Activated CD8-positive, alpha-beta memory T cell treated with anti-CD3 and anti-CD28 coated beads for 4 hours (primary cell): Measurements from ENCODE around the gene CHST3.
A peak's percentile ranks its signal among the peaks of the same experiment; 100 is the strongest.
"Not testable (repeated sequence)": the region's sequence is repeated elsewhere in the genome, so short reads cannot be mapped to it uniquely, and the experiment has no call there.

Source experiments
- DNase-seq, 2 donors: peaks; one replicate each; pipeline ENCODE4 v3.0.0-alpha.2; 2020; ENCODE audit warnings: low read depth in 2 of 2

CHST3 gene

GRCh38 chr10:72030762-72031543 is 66.8 kb downstream of the CHST3 start:
- DNase-seq = no peak

DNA sequence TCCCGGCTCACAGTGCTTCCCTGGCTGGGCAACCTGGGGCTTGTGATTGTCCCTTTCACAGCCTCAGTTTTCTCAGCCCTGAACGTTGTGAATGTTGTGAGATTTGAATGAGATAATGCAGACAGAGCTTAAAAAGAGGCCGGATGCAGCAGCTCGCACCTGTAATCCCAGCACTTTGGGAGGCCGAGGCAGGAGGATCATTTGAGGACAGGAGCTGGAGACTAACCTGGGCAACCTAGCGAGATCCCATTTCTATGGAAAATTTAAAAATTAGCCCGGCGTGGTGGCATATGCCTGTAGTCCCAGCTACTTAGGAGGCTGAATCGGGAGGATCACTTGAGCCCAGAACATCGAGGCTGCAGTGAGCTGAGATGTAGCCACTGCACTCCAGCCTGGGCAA is 67.5 kb downstream of the CHST3 start:
- no peak for DNase-seq

DNA sequence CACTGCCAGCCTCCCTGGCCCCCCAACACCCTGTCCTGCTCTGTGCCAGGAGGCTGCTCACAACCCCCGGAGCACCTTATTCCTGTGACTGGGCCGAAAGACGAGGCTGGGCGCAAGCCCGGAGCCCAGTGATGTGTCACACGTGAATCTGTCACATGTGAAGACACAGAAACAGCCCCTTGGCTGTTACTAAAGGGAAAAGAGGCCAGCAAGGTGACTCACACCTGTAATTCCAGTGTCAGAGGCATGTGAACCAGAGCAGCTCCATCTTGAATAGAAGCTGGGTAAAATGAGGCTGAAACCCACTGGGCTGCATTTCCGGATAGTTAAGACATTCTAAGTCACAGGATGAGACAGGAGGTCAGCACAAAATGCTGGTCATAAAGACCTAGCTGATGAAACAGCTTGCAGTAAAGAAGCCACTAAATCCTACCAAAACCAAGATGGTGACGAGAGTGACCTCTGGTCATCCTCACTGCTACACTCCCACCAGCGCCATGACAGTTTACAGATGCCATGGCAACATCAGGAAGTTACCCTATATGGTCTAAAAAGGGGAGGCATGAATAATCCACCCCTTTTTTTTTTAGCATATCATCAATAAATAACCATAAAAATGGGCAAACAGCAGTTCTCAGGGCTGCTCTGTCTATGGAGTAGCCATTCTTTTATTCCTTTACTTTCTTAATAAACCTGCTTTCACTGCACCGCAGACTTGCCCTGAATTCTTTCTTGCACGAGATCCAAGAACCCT is 68.4 kb downstream of the CHST3 start:
- DNase-seq = not testable (repeated sequence)

DNA sequence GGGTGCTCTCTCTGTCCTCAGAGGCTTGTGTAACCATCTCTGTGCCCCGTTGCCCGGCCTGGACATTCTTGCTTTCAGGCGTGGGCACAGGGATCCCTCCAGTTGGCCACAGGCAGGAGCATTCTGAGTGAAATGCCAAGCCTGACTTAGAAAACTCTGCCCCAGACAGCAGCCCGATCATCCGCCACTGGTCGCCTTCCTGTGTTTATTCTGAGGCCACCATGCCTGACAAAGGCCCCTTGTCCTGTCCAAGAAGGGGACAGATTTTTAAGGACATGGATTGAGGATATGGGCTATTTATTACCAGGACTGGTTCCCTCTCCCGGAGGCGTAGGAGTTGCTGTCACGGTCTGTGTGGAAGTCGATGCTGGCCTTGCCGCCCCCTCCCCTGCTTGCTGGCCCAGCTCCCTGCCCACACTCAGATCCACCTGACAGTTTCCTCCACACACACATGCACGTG is 69.9 kb downstream of the CHST3 start:
- DNase-seq = no peak

GRCh38 chr10:72034761-72035160 is 70.6 kb downstream of the CHST3 start:
- no peak for DNase-seq

DNA sequence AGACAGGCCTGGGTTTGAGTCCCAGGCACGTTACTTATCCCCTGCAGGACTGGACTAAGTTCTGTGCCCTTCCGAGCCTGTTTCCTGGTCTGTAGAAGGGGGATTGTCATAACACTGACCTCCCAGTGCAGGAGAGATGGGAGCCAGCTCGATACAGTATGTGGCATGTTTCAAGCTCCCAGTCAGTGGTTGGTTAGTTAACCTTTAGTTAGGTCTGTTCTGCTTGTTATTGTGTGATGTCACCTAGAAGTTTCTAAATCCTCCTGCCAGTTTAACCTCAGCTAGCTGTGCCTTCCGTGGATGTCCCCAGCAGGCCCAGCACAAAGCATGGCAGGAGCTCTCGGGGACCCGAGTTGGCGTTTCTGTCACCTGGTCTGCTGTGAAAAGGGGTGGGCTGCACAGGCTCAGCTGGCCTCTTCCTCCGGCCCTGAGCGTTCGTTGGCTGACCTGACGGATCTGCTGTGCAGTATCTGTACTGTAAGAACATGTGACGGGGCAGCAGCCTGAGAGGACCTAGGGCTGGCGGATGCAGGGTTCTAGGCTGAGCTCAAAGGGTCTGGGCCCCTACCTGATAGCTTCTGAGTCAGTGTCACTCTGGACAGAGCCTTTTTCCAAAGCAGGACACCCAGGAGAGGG is 71.2 kb downstream of the CHST3 start:
- no peak for DNase-seq

GRCh38 chr10:72037266-72037665 is 73.1 kb downstream of the CHST3 start:
- no peak for DNase-seq

DNA sequence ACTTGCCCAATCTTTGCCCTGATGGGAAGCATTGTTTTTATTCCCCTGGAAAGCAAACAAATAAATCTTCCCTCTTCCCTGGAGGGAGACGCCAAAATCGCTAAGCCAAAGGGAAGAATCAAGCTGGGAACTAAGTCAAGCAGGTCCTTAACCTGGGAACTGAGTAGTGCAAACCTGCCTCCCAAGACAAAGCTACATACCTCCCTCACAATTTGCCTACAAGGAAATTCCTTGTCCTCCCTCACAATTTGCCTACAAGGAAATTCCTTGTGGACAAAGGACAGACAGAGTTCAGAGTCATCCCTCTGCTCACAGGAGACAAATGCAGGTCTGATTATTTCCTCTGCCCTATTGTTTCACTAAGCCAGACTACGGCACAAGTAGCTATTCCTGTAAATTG is 73.6 kb downstream of the CHST3 start:
- DNase-seq = no peak

DNA sequence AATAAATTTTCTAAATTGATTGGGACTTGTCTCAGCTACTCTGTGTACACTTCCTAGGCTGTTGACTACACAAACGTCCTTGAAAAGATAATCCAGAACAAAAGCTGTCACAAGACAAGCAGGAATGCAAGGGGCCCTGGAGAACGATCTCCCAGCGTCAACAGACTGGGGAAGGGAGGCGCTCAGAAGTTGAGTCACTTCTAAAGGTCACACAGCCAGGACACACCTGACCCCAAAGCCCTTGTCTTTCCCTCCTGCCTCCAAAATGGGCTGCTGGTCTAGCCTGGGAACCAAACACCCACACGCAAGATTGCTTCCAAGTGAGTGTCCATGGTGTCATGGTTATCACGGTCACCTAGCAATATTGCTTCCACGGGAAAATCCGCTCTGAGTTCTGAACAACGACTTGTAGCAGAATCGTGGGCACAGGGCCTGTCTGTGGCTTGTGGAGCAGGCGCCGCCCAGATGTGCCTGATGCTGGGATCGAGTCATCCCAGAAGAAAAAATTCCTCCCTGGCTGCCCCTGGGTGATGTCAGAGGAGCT is 74.3 kb downstream of the CHST3 start:
- DNase-seq = no peak

- DNase-seq = no peak
Observed at GRCh38 chr10:72039377-72039776, 75.2 kb downstream of the CHST3 start.

- no peak for DNase-seq
Observed at GRCh38 chr10:72041491-72041890, 77.3 kb downstream of the CHST3 start.

GRCh38 chr10:72043016-72043834 is 79.0 kb downstream of the CHST3 start:
- no peak for DNase-seq

DNA sequence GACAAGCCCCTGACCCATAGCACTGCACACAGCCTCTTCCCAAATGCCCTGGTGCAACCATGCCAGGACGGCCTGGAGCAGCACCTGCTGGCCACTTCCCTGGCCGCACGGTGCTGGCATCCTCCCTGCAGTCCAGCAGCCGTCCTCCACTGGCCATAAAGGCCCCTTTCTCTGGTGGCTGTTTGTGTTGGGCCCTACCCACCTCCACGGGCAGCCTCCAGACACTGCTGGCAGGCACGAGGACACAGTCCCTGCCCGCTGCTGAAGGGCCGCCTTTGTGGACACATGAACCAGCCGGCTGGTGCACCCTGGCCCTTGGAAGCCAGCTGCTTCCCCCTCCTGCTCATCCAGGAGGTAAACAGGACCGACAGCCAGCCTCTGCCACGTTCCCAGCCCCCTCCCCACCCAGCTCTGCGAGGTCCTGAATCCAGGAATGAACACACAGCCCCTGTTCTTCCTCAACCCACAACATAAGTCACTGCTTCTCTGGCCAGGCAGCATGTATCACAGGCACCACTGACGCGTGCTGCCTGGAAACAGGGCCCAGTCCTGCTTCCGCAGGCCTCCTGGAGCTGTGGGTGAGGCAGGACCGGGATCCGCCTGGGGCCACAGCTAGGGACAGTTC is 80.3 kb downstream of the CHST3 start:
- DNase-seq = no peak

- DNase-seq = no peak
Observed at GRCh38 chr10:72045586-72045985, 81.4 kb downstream of the CHST3 start.

GRCh38 chr10:72048450-72049124 is 84.4 kb downstream of the CHST3 start:
- DNase-seq = peak; percentile 75 to 83

DNA sequence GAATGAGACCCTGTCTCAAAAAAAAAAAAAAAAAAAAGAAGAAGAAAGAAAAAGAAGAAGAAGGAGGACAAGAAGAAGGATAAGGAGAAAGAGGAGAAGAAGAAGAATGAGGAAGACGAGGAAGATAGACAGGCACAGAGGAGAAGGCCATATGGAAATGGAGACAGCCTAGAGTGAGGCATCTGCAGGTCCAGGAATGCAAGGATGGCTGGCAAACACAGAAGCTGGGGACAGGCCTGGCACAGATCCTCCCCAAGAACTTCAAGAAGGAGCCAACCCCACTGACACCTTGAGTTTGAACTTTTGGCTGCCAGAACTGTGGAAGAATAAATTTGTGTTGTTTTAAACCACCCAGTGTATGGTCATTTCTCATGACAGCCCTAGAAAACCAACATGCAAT is 85.3 kb downstream of the CHST3 start:
- DNase-seq = no peak

DNA sequence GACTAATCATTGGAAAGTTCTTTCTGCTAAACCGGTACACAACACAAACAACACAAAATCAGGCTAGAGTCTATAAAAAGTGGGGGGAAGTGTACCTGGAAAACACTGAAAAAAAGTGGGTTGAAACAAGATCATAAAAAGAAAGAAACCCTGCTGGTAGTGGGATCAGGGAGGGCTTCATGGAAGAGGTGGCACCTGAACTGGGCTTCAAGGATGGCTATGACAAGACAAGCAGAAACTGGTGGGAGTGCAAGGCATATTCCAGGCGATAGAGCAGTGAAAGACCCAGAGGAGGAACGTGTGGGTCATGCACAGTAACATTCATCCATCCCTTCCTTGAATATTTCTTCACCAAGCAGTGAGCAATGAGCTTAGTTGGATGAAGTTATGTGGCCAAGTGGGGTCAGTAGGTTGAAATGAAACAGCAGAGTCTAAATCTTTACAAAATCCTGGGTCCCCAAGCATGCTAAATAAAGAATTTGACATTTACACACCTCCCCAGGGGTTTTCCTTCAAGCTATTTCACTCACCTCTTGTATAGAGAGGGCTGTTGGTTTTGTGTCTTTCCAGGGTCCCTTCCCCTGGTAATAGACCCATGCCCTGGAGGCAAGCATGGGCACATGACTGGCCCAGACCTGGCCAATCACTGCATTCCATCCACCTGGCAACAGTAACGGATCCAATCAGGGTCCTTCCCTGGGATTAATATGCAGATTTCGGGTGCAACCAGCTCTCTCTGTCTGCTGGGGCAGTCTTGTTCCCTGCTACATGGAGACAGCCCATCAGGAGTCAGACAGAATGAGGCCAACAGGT is 86.0 kb downstream of the CHST3 start:
- DNase-seq = no peak

DNA sequence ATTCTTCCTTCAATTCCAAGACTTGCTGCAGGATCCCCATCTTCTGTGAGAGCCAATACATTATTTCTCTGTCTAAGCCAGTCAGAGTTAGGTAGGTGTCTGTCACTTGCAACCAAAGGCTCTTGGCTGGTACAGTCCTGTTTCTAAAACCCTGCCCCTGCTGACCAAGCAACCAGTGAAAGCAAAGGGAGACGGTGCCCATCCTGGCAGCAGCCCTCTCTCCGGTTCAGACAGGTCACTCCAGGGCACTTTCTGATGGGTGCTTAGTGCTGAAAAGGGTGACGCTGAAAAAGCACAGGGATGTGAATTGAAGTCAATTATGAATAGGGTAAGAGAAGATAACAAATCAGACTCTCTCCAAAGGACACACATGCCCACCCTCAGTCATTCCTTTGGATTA is 86.7 kb downstream of the CHST3 start:
- no peak for DNase-seq

GRCh38 chr10:72053690-72054089 is 89.5 kb downstream of the CHST3 start:
- no peak for DNase-seq

DNA sequence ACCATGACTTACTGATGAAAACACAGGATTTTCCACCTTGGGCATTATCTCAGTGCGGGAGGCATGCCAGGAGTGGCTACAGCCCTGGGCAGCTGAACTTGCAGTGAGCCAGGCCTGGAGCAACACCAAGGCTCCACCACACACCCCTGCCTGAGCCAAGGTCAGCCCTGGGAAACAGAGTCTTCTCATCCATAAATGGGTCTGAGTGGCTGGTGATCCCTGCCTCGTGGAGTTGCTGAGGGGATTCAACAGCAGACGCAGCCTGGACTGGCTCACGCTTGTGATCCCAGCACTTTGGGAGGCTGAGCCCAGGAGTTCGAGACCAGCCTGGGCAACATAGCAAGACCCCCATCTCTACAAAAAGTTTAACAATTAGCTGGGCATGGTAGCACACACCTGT is 91.9 kb downstream of the CHST3 start:
- DNase-seq = no peak
